Measurements from ENCODE around the gene PTBP3. TPM values are rescaled to one million over a fixed set of nuclear protein-coding genes. Genes with fewer than 3 reads are reported as not detected.

Gene PTBP3
- total and polyA plus RNA-seq, 2 of the 13 experiments (the other 11 are each of a cell fraction or from before 2014, with no cell fraction given): 52.8 to 61.1 TPM

DNA sequence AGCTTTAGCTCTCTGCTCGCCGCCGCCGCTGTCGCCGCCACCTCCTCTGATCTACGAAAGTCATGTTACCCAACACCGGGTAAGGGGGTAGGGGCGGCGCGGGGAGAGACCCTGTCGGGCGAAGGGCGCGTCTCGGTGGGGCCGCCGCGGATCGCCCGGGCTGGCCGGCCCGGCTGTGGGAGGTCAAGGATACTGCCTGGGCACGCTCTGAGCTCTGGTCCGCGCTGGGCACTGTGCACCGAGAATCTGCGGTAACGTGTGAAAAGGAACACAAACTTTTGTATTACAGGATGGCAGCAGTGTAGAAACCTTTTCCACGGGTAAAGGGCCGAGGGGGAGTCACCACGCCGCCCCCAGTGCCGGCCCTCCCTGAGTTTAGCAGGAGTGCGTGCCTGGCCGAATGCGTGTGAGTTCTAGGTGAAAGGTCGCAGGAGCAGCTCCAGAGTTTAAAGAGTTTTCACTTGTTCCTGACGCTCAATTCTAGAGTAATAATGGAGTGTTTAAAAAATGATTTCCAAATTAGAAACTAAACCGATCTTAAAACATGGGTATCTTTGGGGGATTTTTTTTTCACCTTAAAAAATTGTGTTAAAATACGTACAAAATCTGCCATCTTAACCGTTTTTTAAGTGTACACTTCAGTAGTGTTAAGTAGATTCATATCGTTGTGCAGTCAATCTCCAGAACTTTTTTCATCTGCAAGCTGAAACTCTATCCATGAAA is 46.8 kb upstream of the PTBP3 start, which contains the start of gene HSDL2 (continued):
- TF ChIP-seq POGK (CRISPR knock-in tag; conservative IDR thresholded peaks at IDR 0.05) (peak; percentile 46), ZNF713 (CRISPR knock-in tag; IDR thresholded peaks at IDR 0.05) (no peak), POGZ (CRISPR knock-in tag; IDR thresholded peaks at IDR 0.05) (peak; percentile 31), ZNF296 (CRISPR knock-in tag; conservative IDR thresholded peaks at IDR 0.05) (no peak), MTERF4 (CRISPR knock-in tag; IDR thresholded peaks at IDR 0.05) (no peak), EP300 (IDR thresholded peaks at IDR 0.05; ENCODE audit: low read depth in 2 of 2, low read length in 2 of 2) (peak in 1 of 2 experiments; percentile 48; a peak in 2 of 4 replicates), EP300 (CRISPR knock-in tag; IDR thresholded peaks at IDR 0.05; ENCODE audit: borderline replicate concordance) (no peak), SP140L (CRISPR knock-in tag; IDR thresholded peaks at IDR 0.05; ENCODE audit: borderline replicate concordance) (no peak), CEBPB (IDR thresholded peaks at IDR 0.05; ENCODE audit: borderline replicate concordance, low read depth, low read length) (no peak), SP5 (CRISPR knock-in tag; IDR thresholded peaks at IDR 0.05; ENCODE audit: borderline replicate concordance, low read depth) (0 out of 2 replicates have a peak, but pooled peaks have one; percentile 5), NR2C2 (CRISPR knock-in tag; IDR thresholded peaks at IDR 0.05; ENCODE audit: borderline replicate concordance) (peak; percentile 50; the same call in 1 of the 2 replicates), ZNF878 (CRISPR knock-in tag; IDR thresholded peaks at IDR 0.05) (peak; percentile 56; the same call in 1 of the 2 replicates), USF2 (IDR thresholded peaks at IDR 0.05; ENCODE audit: low read depth, low read length) (no peak), USF2 (CRISPR knock-in tag; IDR thresholded peaks at IDR 0.05; ENCODE audit: borderline replicate concordance) (no peak), ZNF230 (CRISPR knock-in tag; IDR thresholded peaks at IDR 0.05) (no peak), ZGPAT (CRISPR knock-in tag; IDR thresholded peaks at IDR 0.05) (no peak; the same call in 1 of the 2 replicates), ZNF329 (CRISPR knock-in tag; IDR thresholded peaks at IDR 0.05; ENCODE audit: low read depth) (no peak), ARID2 (CRISPR knock-in tag; IDR thresholded peaks at IDR 0.05; ENCODE audit: borderline replicate concordance) (no peak), EZH2 (conservative IDR thresholded peaks at IDR 0.05; ENCODE audit: low read depth, low read length) (no peak), MED13 (CRISPR knock-in tag; IDR thresholded peaks at IDR 0.05) (no peak), NKX3-1 (CRISPR knock-in tag; IDR thresholded peaks at IDR 0.05) (no peak)
- TF ChIP-seq, protein P1, sequence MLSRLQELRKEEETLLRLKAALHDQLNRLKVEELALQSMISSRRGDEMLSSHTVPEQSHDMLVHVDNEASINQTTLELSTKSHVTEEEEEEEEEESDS (CRISPR knock-in tag; IDR thresholded peaks at IDR 0.05; ENCODE audit: borderline replicate concordance): no peak
